ENCODE results near the gene DGCR2. TPM values are rescaled to one million over a fixed set of nuclear protein-coding genes. Genes with fewer than 3 reads are reported as not detected.

DGCR2 gene
- total and polyA plus RNA-seq, 10 of the 15 experiments (the other 5 are each of a cell fraction or from before 2014, with no cell fraction given): 0.19 to 28.4 (median 16.0) TPM

DNA sequence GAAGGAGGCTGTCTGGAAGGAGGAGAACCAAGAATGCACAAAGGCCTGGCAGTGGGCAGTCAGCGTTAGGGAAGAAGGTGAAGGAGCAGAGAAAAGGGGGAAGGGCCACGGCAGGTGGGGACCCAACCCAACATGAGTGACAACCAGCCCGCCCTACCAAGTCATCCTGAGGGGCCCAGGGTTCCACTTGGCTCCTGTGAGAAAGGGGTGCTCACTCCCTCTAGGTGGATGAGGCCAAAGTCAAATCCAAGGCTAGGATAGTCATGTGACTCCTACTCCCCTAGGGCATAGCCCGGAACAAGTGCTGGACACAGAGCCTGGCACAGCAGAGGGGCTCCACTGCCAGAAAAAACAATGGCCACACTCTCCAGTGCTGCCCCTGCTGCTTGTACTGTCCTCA lies 2.2 kb upstream of the DGCR2 start:
- intact Hi-C loops (cut with micrococcal nuclease; ENCODE audit: unreplicated experiment): no loop called here
- SMC1A ChIA-PET (ENCODE audit: uncharacterized antibody, unreplicated experiment): no interaction called here
- WGBS (ENCODE audit: insufficient coverage, insufficient replicate concordance, low lambda C conversion rate, missing lambda C conversion rate): 44% methylated on average over 4 of the region's 4 CpGs

More for the DNA sequence above, 2.2 kb upstream of the DGCR2 start:
- BruUV-seq (replicated peaks): no TSS peak
- CTCF ChIA-PET: no interaction called here
- no peak for FAIRE-seq
- POLR2A ChIA-PET: interaction anchor here (0.7 kb wide), 1 partner anchor 645 kb away, joined by 3 read pairs; no protein-coding TSS in a partner anchor
- Histone ChIP-seq H4K20me1 (ENCODE audit: control insufficient read depth, insufficient read depth) (no peaks in the 10 kb centered on the region; the same call in 1 of the 2 replicates), H3K4me3 (no peak overlapping the region), H2AFZ (ENCODE audit: control insufficient read depth, low read depth, low read length) (no peak overlapping the region), H3K79me2 (ENCODE audit: control insufficient read depth, insufficient read depth, low read length) (peaks cover 26% of the 10 kb centered on the region), H3K27me3 (replicated peaks in 1 of 2; ENCODE audit: control insufficient read depth in 2 of 2, insufficient read depth in 2 of 2, low read length in 1 of 2) (no peaks in the 10 kb centered on the region; a peak in 1 of 4 replicates), H3K36me3 (ENCODE audit: control insufficient read depth in 2 of 2, insufficient read depth in 2 of 2, low read length in 1 of 2) (no peaks in the 10 kb centered on the region), H3K9ac (ENCODE audit: control insufficient read depth, insufficient read depth, low read length) (no peak overlapping the region), H3K4me1 (ENCODE audit: control insufficient read depth, insufficient read depth, low read length) (peaks cover 9% of the 10 kb centered on the region), H3K9me3 (replicated peaks; ENCODE audit: control insufficient read depth, insufficient read depth, low read length) (no peaks in the 10 kb centered on the region), H3K27ac (ENCODE audit: control insufficient read depth, insufficient read depth) (no peak overlapping the region), H3K4me2 (ENCODE audit: control insufficient read depth, insufficient read depth) (no peak overlapping the region)
- TF ChIP-seq HDGF (IDR thresholded peaks at IDR 0.05) (no peak), ZNF384 (IDR thresholded peaks at IDR 0.05; ENCODE audit: borderline replicate concordance, low read depth, low read length) (no peak), SUZ12 (IDR thresholded peaks at IDR 0.05; ENCODE audit: unreplicated experiment) (no peak), POLR2AphosphoS2 (IDR thresholded peaks at IDR 0.05; ENCODE audit: low read depth, low read length) (no peak), NBN (IDR thresholded peaks at IDR 0.05) (no peak), FOXM1 (IDR thresholded peaks at IDR 0.05; ENCODE audit: low read depth, low read length) (no peak), BCL11A (IDR thresholded peaks at IDR 0.05; ENCODE audit: low read depth, low read length) (no peak), NFIC (IDR thresholded peaks at IDR 0.05; ENCODE audit: low read depth, low read length) (no peak)
- TF ChIP-seq, protein P1, sequence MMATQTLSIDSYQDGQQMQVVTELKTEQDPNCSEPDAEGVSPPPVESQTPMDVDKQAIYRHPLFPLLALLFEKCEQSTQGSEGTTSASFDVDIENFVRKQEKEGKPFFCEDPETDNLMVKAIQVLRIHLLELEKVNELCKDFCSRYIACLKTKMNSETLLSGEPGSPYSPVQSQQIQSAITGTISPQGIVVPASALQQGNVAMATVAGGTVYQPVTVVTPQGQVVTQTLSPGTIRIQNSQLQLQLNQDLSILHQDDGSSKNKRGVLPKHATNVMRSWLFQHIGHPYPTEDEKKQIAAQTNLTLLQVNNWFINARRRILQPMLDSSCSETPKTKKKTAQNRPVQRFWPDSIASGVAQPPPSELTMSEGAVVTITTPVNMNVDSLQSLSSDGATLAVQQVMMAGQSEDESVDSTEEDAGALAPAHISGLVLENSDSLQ (IDR thresholded peaks at IDR 0.05): no peak
- TF ChIP-seq, protein P2, sequence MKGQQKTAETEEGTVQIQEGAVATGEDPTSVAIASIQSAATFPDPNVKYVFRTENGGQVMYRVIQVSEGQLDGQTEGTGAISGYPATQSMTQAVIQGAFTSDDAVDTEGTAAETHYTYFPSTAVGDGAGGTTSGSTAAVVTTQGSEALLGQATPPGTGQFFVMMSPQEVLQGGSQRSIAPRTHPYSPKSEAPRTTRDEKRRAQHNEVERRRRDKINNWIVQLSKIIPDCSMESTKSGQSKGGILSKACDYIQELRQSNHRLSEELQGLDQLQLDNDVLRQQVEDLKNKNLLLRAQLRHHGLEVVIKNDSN (IDR thresholded peaks at IDR 0.05; ENCODE audit: borderline replicate concordance, extremely low read length, insufficient read depth, low read depth, low read length): no peak
- TF ChIP-seq, protein P3, sequence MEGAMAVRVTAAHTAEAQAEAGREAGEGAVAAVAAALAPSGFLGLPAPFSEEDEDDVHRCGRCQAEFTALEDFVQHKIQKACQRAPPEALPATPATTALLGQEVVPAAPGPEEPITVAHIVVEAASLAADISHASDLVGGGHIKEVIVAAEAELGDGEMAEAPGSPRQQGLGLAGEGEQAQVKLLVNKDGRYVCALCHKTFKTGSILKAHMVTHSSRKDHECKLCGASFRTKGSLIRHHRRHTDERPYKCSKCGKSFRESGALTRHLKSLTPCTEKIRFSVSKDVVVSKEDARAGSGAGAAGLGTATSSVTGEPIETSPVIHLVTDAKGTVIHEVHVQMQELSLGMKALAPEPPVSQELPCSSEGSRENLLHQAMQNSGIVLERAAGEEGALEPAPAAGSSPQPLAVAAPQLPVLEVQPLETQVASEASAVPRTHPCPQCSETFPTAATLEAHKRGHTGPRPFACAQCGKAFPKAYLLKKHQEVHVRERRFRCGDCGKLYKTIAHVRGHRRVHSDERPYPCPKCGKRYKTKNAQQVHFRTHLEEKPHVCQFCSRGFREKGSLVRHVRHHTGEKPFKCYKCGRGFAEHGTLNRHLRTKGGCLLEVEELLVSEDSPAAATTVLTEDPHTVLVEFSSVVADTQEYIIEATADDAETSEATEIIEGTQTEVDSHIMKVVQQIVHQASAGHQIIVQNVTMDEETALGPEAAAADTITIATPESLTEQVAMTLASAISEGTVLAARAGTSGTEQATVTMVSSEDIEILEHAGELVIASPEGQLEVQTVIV (IDR thresholded peaks at IDR 0.05; ENCODE audit: borderline replicate concordance, partially characterized antibody): no peak
- RAD21 ChIA-PET (ENCODE audit: unreplicated experiment): no interaction called here
- no peak for ATAC-seq
- in situ Hi-C loops (cut with MboI): no loop called here
- no peak for DNase-seq (ENCODE audit: low read depth, low spot score)
